GM12878 (cell line): ENCODE results near the gene SNRPD1. TPM values are rescaled to one million over a fixed set of nuclear protein-coding genes. Genes with fewer than 3 reads are reported as not detected.
"Not testable (repeated sequence)": the region's sequence is repeated elsewhere in the genome, so short reads cannot be mapped to it uniquely, and the experiment has no call there.

Source experiments
- ATAC-seq: fragments of 200-7000 bp; cut with Tn5 transposase; 3 replicates; pipeline ENCODE4 v1.9.1; 2020; ENCODE audit warnings: mild to moderate bottlenecking, moderate library complexity
- BruUV-seq: library from RNA; stranded (reverse); fragments of 400-500 nt; replicated peaks from 2 replicates; lab custom pipeline; 2021; lab: Mats Ljungman, UMichigan
- CTCF ChIA-PET: fragments of 300-600 bp; sonication (Branson Sonifier 250); formaldehyde crosslinking; extraction: SDS; loops from one replicate; lab custom pipeline; 2021; ENCODE audit warnings: inconsistent platforms; lab: Yijun Ruan, JAX
- POLR2A ChIA-PET: fragments of 350-600 bp; formaldehyde crosslinking; extraction: SDS; loops from one replicate; lab custom pipeline; 2021; ENCODE audit warnings: inconsistent platforms; lab: Charles Lee
- RAD21 ChIA-PET: fragments of 300-600 bp; sonication (Branson Sonifier 250); formaldehyde crosslinking; loops from one replicate; lab custom pipeline; 2023; ENCODE audit warnings: antibody characterized with exemption; ENCODE audit not compliant: unreplicated experiment; lab: Charles Lee
- SMC1A ChIA-PET: fragments of 300-600 bp; sonication (Branson Sonifier 250); formaldehyde crosslinking; loops from one replicate; lab custom pipeline; 2023; ENCODE audit not compliant: unreplicated experiment, uncharacterized antibody; lab: Charles Lee
- DNase-seq: peaks from one replicate; pipeline ENCODE4 v3.0.0-alpha.2; 2011; ENCODE audit warnings: low read depth, low spot score
- FAIRE-seq: peaks from 3 replicates; lab custom pipeline; 2011; peaks lifted over from hg19 to GRCh38; lab: Jason Lieb, UNC
- H2AFZ ChIP-seq: 2 replicates; pipeline ENCODE4 v1.6.0; 2011; ENCODE audit warnings: low read depth, low read length, control low read depth; ENCODE audit not compliant: control insufficient read depth
- H3K27ac ChIP-seq: 2 replicates; pipeline ENCODE4 v1.5.1; 2011; ENCODE audit warnings: control low read depth; ENCODE audit not compliant: control insufficient read depth, insufficient read depth
- H3K27me3 ChIP-seq, 2 experiments: replicated peaks in 1 of 2; 2 replicates each; pipeline versions ENCODE4 v1.6.0 to v1.6.1; 2011; ENCODE audit warnings: low read length in 1 of 2; ENCODE audit not compliant: control insufficient read depth in 2 of 2, insufficient read depth in 2 of 2
- H3K36me3 ChIP-seq, 2 experiments: 2 replicates each; pipeline ENCODE4 v1.5.1; 2011; ENCODE audit warnings: low read length in 1 of 2; ENCODE audit not compliant: control insufficient read depth in 2 of 2, insufficient read depth in 2 of 2
- H3K4me1 ChIP-seq: 2 replicates; pipeline ENCODE4 v1.6.1; 2011; ENCODE audit warnings: mild to moderate bottlenecking, low read length, moderate library complexity, mixed read lengths; ENCODE audit not compliant: control insufficient read depth, insufficient read depth
- H3K4me2 ChIP-seq: 2 replicates; pipeline ENCODE4 v1.6.0; 2011; ENCODE audit warnings: control low read depth; ENCODE audit not compliant: control insufficient read depth, insufficient read depth
- H3K4me3 ChIP-seq: fragments of 200-600 bp; sonication (generic); 2 replicates; pipeline ENCODE4 v1.5.1; 2016
- H3K79me2 ChIP-seq: 2 replicates; pipeline ENCODE4 v1.6.0; 2011; ENCODE audit warnings: low read length; ENCODE audit not compliant: control insufficient read depth, insufficient read depth
- H3K9ac ChIP-seq: 2 replicates; pipeline ENCODE4 v1.8.0; 2011; ENCODE audit warnings: low read length, control low read depth, mixed read lengths; ENCODE audit not compliant: control insufficient read depth, insufficient read depth
- H3K9me3 ChIP-seq: replicated peaks from 3 replicates; pipeline ENCODE4 v1.5.1; 2011; ENCODE audit warnings: mild to moderate bottlenecking, low read length; ENCODE audit not compliant: control insufficient read depth, insufficient read depth
- H4K20me1 ChIP-seq: 2 replicates; pipeline ENCODE4 v1.6.0; 2011; ENCODE audit not compliant: control insufficient read depth, insufficient read depth
- BRCA1 ChIP-seq: IDR thresholded peaks from 2 replicates; pipeline ENCODE4 v1.6.1; 2011; ENCODE audit warnings: low read depth, low read length, improper control_type of control experiment
- CBX5 ChIP-seq: sonication (generic); IDR thresholded peaks from 2 replicates; pipeline ENCODE4 v1.6.1; 2016; ENCODE audit warnings: low read depth, moderate library complexity, mild to moderate bottlenecking, inconsistent platforms
- ESRRA ChIP-seq: IDR thresholded peaks from 2 replicates; pipeline ENCODE4 v1.6.1; 2012; ENCODE audit warnings: mild to moderate bottlenecking, low read length, improper control_type of control experiment
- POLR2AphosphoS5 ChIP-seq: IDR thresholded peaks from 2 replicates; pipeline ENCODE4 v1.6.1; 2011; ENCODE audit warnings: mild to moderate bottlenecking, low read length, inconsistent platforms
- SREBF1 ChIP-seq: IDR thresholded peaks from 2 replicates; pipeline ENCODE4 v1.6.1; 2012; ENCODE audit warnings: mild to moderate bottlenecking, low read length
- YY1 ChIP-seq: IDR thresholded peaks from 2 replicates; pipeline ENCODE4 v1.6.1; 2011; ENCODE audit warnings: low read depth, mild to moderate bottlenecking, low read length
- WGBS: methylation state at CpG from one replicate; pipeline ENCODE4 v1.1.6; 2016; ENCODE audit warnings: low lambda C conversion rate; ENCODE audit not compliant: insufficient replicate concordance, insufficient coverage; ENCODE audit errors: missing lambda C conversion rate; 5-methylcytosine and 5-hydroxymethylcytosine counted together
- in situ Hi-C: fragments of 300-500 bp; cut with MboI; formaldehyde crosslinking; loops from 9 replicates; pipeline ENCODE4 v1.14.3; 2018; ENCODE audit warnings: mixed read lengths
- intact Hi-C: fragments of 100-400 bp; cut with micrococcal nuclease; formaldehyde crosslinking; loops from one replicate; pipeline ENCODE4 v1.14.2; 2022; ENCODE audit not compliant: unreplicated experiment
- polyA plus RNA-seq, 11 experiments: library from polyadenylated mRNA; depleted of rRNA in 4 of 11; unstranded in 6 of 11; stranded (reverse) in 5 of 11; fragments of >200 nt; fragmentation: Nextera tagmentation in 4 of 11; fragmentation: Illumina TruSeq in 1 of 11; extraction: Ambion mirVana in 4 of 11; extraction: Trizol in 1 of 11; gene quantifications; 1 replicate in 1 of 11; 2 replicates in 10 of 11; pipeline versions ENCODE4 v1.2.1 to v1.2.3, GENCODE V29; 2011 to 2016; ENCODE audit warnings: inconsistent platforms in 2 of 11, missing spikeins in 2 of 11, low read depth in 1 of 11
- total RNA-seq, 4 experiments: library from RNA; depleted of rRNA in 3 of 4; stranded (reverse); fragments of >200 nt in 3 of 4; fragmentation: Illumina TruSeq in 1 of 4; extraction: Trizol in 1 of 4; gene quantifications; 2 replicates each; pipeline versions ENCODE4 v1.2.1 to v1.2.3, GENCODE V29; 2013 to 2021
- TF ChIP-seq, protein P1 (sequence below): fragments of 450-650 bp; IDR thresholded peaks from 2 replicates; pipeline ENCODE4 v1.6.1; 2017; ENCODE audit warnings: low read depth, mild to moderate bottlenecking, moderate library complexity

The SNRPD1 gene
- total and polyA plus RNA-seq, 10 of the 15 experiments (the other 5 are each of a cell fraction or from before 2014, with no cell fraction given): 52.6 to 866 (median 227) TPM

- ATAC-seq: no peak
- in situ Hi-C loops (no loop called here), intact Hi-C loops (loop anchor here (10.0 kb wide), 1 partner anchor 390 kb away; no protein-coding TSS in a partner anchor)
- Histone ChIP-seq H2AFZ (no peak overlapping the region), H3K4me3 (no peak overlapping the region), H3K9me3 (no peaks in the 10 kb centered on the region), H3K27me3 (no peaks in the 10 kb centered on the region), H3K27ac (no peak overlapping the region), H3K4me2 (no peak overlapping the region), H3K9ac (no peak overlapping the region), H3K79me2 (peaks cover 11% of the 10 kb centered on the region), H3K36me3 (no peaks in the 10 kb centered on the region; a peak in 2 of 4 replicates), H3K4me1 (no peaks in the 10 kb centered on the region), H4K20me1 (no peaks in the 10 kb centered on the region; the same call in 1 of the 2 replicates)
- SMC1A ChIA-PET: no interaction called here
- TF ChIP-seq ESRRA (no peak), SREBF1 (no peak), CBX5 (no peak), YY1 (no peak), POLR2AphosphoS5 (no peak), BRCA1 (no peak)
- TF ChIP-seq, protein P1, sequence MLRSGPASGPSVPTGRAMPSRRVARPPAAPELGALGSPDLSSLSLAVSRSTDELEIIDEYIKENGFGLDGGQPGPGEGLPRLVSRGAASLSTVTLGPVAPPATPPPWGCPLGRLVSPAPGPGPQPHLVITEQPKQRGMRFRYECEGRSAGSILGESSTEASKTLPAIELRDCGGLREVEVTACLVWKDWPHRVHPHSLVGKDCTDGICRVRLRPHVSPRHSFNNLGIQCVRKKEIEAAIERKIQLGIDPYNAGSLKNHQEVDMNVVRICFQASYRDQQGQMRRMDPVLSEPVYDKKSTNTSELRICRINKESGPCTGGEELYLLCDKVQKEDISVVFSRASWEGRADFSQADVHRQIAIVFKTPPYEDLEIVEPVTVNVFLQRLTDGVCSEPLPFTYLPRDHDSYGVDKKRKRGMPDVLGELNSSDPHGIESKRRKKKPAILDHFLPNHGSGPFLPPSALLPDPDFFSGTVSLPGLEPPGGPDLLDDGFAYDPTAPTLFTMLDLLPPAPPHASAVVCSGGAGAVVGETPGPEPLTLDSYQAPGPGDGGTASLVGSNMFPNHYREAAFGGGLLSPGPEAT: no peak
- RAD21 ChIA-PET: no interaction called here
- no TSS peak for BruUV-seq
- POLR2A ChIA-PET: interaction anchor here (0.6 kb wide), 1 partner anchor 10 kb away, joined by 7 read pairs; no protein-coding TSS in a partner anchor
- no peak for DNase-seq
- FAIRE-seq: no peak
- CTCF ChIA-PET: interaction anchor here (1.2 to 2.2 kb wide), 2 partner anchors 16 to 28 kb away, joined by 5 to 6 read pairs; partner anchors contain the start of genes ESCO1 and SNRPD1
- WGBS: 84% methylated on average over 5 of the region's 5 CpGs
Observed at GRCh38 chr18:21584391-21584790, 27.7 kb upstream of the SNRPD1 start.

DNA sequence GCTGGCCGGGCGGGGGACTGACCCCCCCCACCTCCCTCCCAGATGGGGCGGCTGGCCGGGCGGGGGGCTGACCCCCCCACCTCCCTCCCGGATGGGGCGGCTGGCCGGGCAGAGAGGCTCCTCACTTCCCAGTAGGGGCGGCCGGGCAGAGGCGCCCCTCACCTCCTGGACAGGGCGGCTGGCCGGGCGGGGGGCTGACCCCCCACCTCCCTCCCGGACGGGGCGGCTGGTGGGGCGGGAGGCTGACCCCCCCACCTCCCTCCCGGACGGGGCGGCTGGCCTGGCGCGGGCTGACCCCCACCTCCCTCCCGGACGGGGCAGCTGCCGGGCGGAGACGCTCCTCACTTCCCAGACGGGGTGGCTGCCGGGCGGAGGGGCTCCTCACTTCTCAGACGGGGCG is 19.8 kb upstream of the SNRPD1 start:
- intact Hi-C loops, H3K27me3 ChIP-seq, POLR2A ChIA-PET, DNase-seq, H3K27ac ChIP-seq, H3K36me3 ChIP-seq, H3K4me3 ChIP-seq, H3K4me1 ChIP-seq, FAIRE-seq, SMC1A ChIA-PET, CTCF ChIA-PET, H3K9me3 ChIP-seq, in situ Hi-C loops, H3K9ac ChIP-seq, BruUV-seq, H2AFZ ChIP-seq, RAD21 ChIA-PET, H4K20me1 ChIP-seq, ATAC-seq, H3K4me2 ChIP-seq: not testable (repeated sequence)
- 99% methylated on average over 16 of the region's 33 CpGs for WGBS
- peaks cover 48% of the 10 kb centered on the region for H3K79me2 ChIP-seq
